SH-SY5Y (cell line): ENCODE results near the gene SERPINE2.

ENCODE experiments used
- GATA2 ChIP-seq: IDR thresholded peaks from 2 replicates; pipeline ENCODE4 v1.6.1; 2011; ENCODE audit warnings: mild to moderate bottlenecking, low read depth, low read length
- GATA3 ChIP-seq: IDR thresholded peaks from 2 replicates; pipeline ENCODE4 v1.6.1; 2011; ENCODE audit warnings: low read depth, mild to moderate bottlenecking, low read length, moderate library complexity

- no peak for TF ChIP-seq GATA2
- no peak for TF ChIP-seq GATA3
Measured at GRCh38 chr2:224014336-224014735, 24.8 kb downstream of the SERPINE2 start.
